Activated CD4-positive, alpha-beta T cell treated with anti-CD3 and anti-CD28 coated beads, Interleukin-2, amount 10 ng/mL, durations not matched to agents 7 days and 5 days (primary cell): Measurements from ENCODE around the gene CCL18. TPM values are rescaled to one million over a fixed set of nuclear protein-coding genes. Genes with fewer than 3 reads are reported as not detected.
"Not testable (repeated sequence)": the region's sequence is repeated elsewhere in the genome, so short reads cannot be mapped to it uniquely, and the experiment has no call there.

Experiments used
- CTCF ChIA-PET: fragments of 350-600 bp; sonication (Branson Sonifier 250); formaldehyde crosslinking; loops from one replicate; lab custom pipeline; 2021; ENCODE audit warnings: antibody characterized with exemption; lab: Charles Lee
- POLR2A ChIA-PET: fragments of 350-600 bp; sonication (Branson Sonifier 250); formaldehyde crosslinking; loops from one replicate; lab custom pipeline; 2021; ENCODE audit warnings: antibody characterized with exemption; lab: Charles Lee
- DNase-seq: peaks from one replicate; pipeline ENCODE4 v3.0.0-alpha.2; 2020
- H3K27ac Mint-ChIP-seq: one replicate; pipeline ENCODE4 v1.8.0; 2021; ENCODE audit warnings: mild to moderate bottlenecking, moderate library complexity, mixed read lengths
- H3K27me3 Mint-ChIP-seq: one replicate; pipeline ENCODE4 v1.8.0; 2021; ENCODE audit warnings: mixed read lengths
- H3K36me3 Mint-ChIP-seq: one replicate; pipeline ENCODE4 v1.8.0; 2021; ENCODE audit warnings: low read depth, mixed read lengths
- H3K4me1 Mint-ChIP-seq: one replicate; pipeline ENCODE4 v1.8.0; 2021; ENCODE audit warnings: mixed read lengths
- H3K4me3 Mint-ChIP-seq: one replicate; pipeline ENCODE4 v1.8.0; 2021; ENCODE audit warnings: mild to moderate bottlenecking, moderate library complexity, mixed read lengths
- H3K9me3 Mint-ChIP-seq: one replicate; pipeline ENCODE4 v1.8.0; 2021; ENCODE audit warnings: mixed read lengths
- total RNA-seq, 2 experiments: library from RNA; stranded (reverse); gene quantifications; one replicate each; pipeline ENCODE4 v1.2.3, GENCODE V29; 2021

Gene CCL18
- total RNA-seq, result not detected

- no peaks in the 10 kb centered on the region for H3K36me3 Mint-ChIP-seq
- H3K27ac Mint-ChIP-seq, result no peak within 1 kb of the TSS
- H3K4me1 Mint-ChIP-seq, result no peaks in the 10 kb centered on the region
- CTCF ChIA-PET, result interaction anchor here (0.5 kb wide), 1 partner anchor 144 kb away, joined by 3 read pairs; no protein-coding TSS in a partner anchor
- no peaks in the 10 kb centered on the region for H3K9me3 Mint-ChIP-seq
- POLR2A ChIA-PET, result no interaction called here
- DNase-seq, result no peak
- peaks cover 29% of the 10 kb centered on the region for H3K27me3 Mint-ChIP-seq
- no peak within 1 kb of the TSS for H3K4me3 Mint-ChIP-seq
These were observed at the start of gene CCL18 for GRCh38 chr17:36063786-36064541. Gene CCL18 (plus strand): TSS chr17:36064272. CDS start chr17:36064343, 71 bp downstream.

- no peak overlapping the region for H3K27ac Mint-ChIP-seq
- no peaks in the 10 kb centered on the region for H3K4me1 Mint-ChIP-seq
- DNase-seq, result no peak
- peaks cover 23% of the 10 kb centered on the region for H3K27me3 Mint-ChIP-seq
- no peaks in the 10 kb centered on the region for H3K9me3 Mint-ChIP-seq
- H3K4me3 Mint-ChIP-seq, result no peak overlapping the region
- CTCF ChIA-PET, result no interaction called here
- POLR2A ChIA-PET, result no interaction called here
- H3K36me3 Mint-ChIP-seq, result no peaks in the 10 kb centered on the region
These were observed 49.1 kb upstream of the CCL18 start for GRCh38 chr17:36014946-36015345.

GRCh38 chr17:36015895-36016294 is 48.2 kb upstream of the CCL18 start:
- H3K4me3 Mint-ChIP-seq, H3K4me1 Mint-ChIP-seq, DNase-seq, H3K27ac Mint-ChIP-seq, POLR2A ChIA-PET, CTCF ChIA-PET, H3K36me3 Mint-ChIP-seq, H3K9me3 Mint-ChIP-seq: not testable (repeated sequence)
- peaks cover 33% of the 10 kb centered on the region for H3K27me3 Mint-ChIP-seq

GRCh38 chr17:36016555-36016954 is 47.5 kb upstream of the CCL18 start:
- H3K27ac Mint-ChIP-seq, result no peak overlapping the region
- no peaks in the 10 kb centered on the region for H3K4me1 Mint-ChIP-seq
- no peak overlapping the region for H3K4me3 Mint-ChIP-seq
- peaks cover 36% of the 10 kb centered on the region for H3K27me3 Mint-ChIP-seq
- no peaks in the 10 kb centered on the region for H3K9me3 Mint-ChIP-seq
- POLR2A ChIA-PET, result no interaction called here
- H3K36me3 Mint-ChIP-seq, result no peaks in the 10 kb centered on the region
- DNase-seq, result no peak
- CTCF ChIA-PET, result no interaction called here

GRCh38 chr17:36017799-36018198 is 46.3 kb upstream of the CCL18 start, which contains the start of gene CCL23:
Gene CCL23 (minus strand): TSS chr17:36017972. CDS start chr17:36017897, 75 bp downstream.
- DNase-seq, result no peak
- Mint-ChIP-seq H3K27me3 (peaks cover 45% of the 10 kb centered on the region), H3K4me3 (no peak within 1 kb of the TSS), H3K9me3 (no peaks in the 10 kb centered on the region), H3K36me3 (no peaks in the 10 kb centered on the region), H3K4me1 (no peaks in the 10 kb centered on the region), H3K27ac (no peak within 1 kb of the TSS)
- CTCF ChIA-PET, result no interaction called here
- POLR2A ChIA-PET, result no interaction called here

GRCh38 chr17:36019423-36019822 is 44.6 kb upstream of the CCL18 start:
- H3K4me1 Mint-ChIP-seq, result no peaks in the 10 kb centered on the region
- ChIA-PET CTCF (interaction anchor here (0.5 kb wide), 1 partner anchor 178 kb away, joined by 3 read pairs; no protein-coding TSS in a partner anchor), POLR2A (no interaction called here)
- H3K36me3 Mint-ChIP-seq, result no peaks in the 10 kb centered on the region
- H3K27me3 Mint-ChIP-seq, result peaks cover 45% of the 10 kb centered on the region
- H3K27ac Mint-ChIP-seq, result no peak overlapping the region
- H3K9me3 Mint-ChIP-seq, result no peaks in the 10 kb centered on the region
- DNase-seq, result no peak
- no peak overlapping the region for H3K4me3 Mint-ChIP-seq

- ChIA-PET CTCF (no interaction called here), POLR2A (no interaction called here)
- Mint-ChIP-seq H3K9me3 (no peaks in the 10 kb centered on the region), H3K36me3 (no peaks in the 10 kb centered on the region), H3K4me1 (no peaks in the 10 kb centered on the region), H3K27me3 (peaks cover 35% of the 10 kb centered on the region), H3K27ac (no peak overlapping the region), H3K4me3 (no peak overlapping the region)
- DNase-seq, result no peak
These were observed 39.8 kb upstream of the CCL18 start for GRCh38 chr17:36024106-36024869.

- ChIA-PET CTCF (interaction anchor here (0.7 kb wide), 1 partner anchor 23 kb away, joined by 3 read pairs; no protein-coding TSS in a partner anchor), POLR2A (no interaction called here)
- Mint-ChIP-seq H3K27ac (no peak overlapping the region), H3K36me3 (no peaks in the 10 kb centered on the region), H3K4me1 (no peaks in the 10 kb centered on the region), H3K9me3 (no peaks in the 10 kb centered on the region), H3K4me3 (no peak overlapping the region), H3K27me3 (peaks cover 20% of the 10 kb centered on the region)
- no peak for DNase-seq
These were observed 36.3 kb upstream of the CCL18 start for GRCh38 chr17:36027761-36028160.

GRCh38 chr17:36030956-36031355 is 33.1 kb upstream of the CCL18 start:
- POLR2A ChIA-PET, result no interaction called here
- H3K27me3 Mint-ChIP-seq, result peaks cover 34% of the 10 kb centered on the region
- DNase-seq, result no peak
- H3K9me3 Mint-ChIP-seq, result no peaks in the 10 kb centered on the region
- H3K27ac Mint-ChIP-seq, result no peak overlapping the region
- H3K4me1 Mint-ChIP-seq, result no peaks in the 10 kb centered on the region
- H3K4me3 Mint-ChIP-seq, result no peak overlapping the region
- CTCF ChIA-PET, result no interaction called here
- no peaks in the 10 kb centered on the region for H3K36me3 Mint-ChIP-seq

GRCh38 chr17:36034127-36034526 is 29.9 kb upstream of the CCL18 start:
- Mint-ChIP-seq H3K36me3 (no peaks in the 10 kb centered on the region), H3K27ac (no peak overlapping the region), H3K4me3 (no peak overlapping the region), H3K27me3 (peaks cover 31% of the 10 kb centered on the region), H3K4me1 (no peaks in the 10 kb centered on the region), H3K9me3 (no peaks in the 10 kb centered on the region)
- ChIA-PET CTCF (no interaction called here), POLR2A (no interaction called here)
- no peak for DNase-seq

GRCh38 chr17:36036235-36036634 is 27.8 kb upstream of the CCL18 start:
- POLR2A ChIA-PET, result no interaction called here
- no peak overlapping the region for H3K4me3 Mint-ChIP-seq
- no peaks in the 10 kb centered on the region for H3K4me1 Mint-ChIP-seq
- no peak for DNase-seq
- no peak overlapping the region for H3K27ac Mint-ChIP-seq
- CTCF ChIA-PET, result no interaction called here
- no peaks in the 10 kb centered on the region for H3K9me3 Mint-ChIP-seq
- no peaks in the 10 kb centered on the region for H3K36me3 Mint-ChIP-seq
- H3K27me3 Mint-ChIP-seq, result peaks cover 19% of the 10 kb centered on the region

- ChIA-PET CTCF (interaction anchor here (1.9 kb wide), 1 partner anchor 17 kb away, joined by 5 read pairs; no protein-coding TSS in a partner anchor), POLR2A (no interaction called here)
- Mint-ChIP-seq H3K36me3 (no peaks in the 10 kb centered on the region), H3K4me3 (no peak overlapping the region), H3K4me1 (no peaks in the 10 kb centered on the region), H3K9me3 (peaks cover 16% of the 10 kb centered on the region), H3K27me3 (peaks cover 42% of the 10 kb centered on the region), H3K27ac (no peak overlapping the region)
- DNase-seq, result no peak
These were observed 16.0 kb upstream of the CCL18 start for GRCh38 chr17:36048066-36048465.

- POLR2A ChIA-PET, result no interaction called here
- Mint-ChIP-seq H3K27ac (no peak overlapping the region), H3K4me3 (no peak overlapping the region), H3K27me3 (peaks cover 46% of the 10 kb centered on the region), H3K4me1 (no peaks in the 10 kb centered on the region), H3K36me3 (no peaks in the 10 kb centered on the region), H3K9me3 (peaks cover 16% of the 10 kb centered on the region)
- no peak for DNase-seq
- CTCF ChIA-PET, result no interaction called here
These were observed 14.4 kb upstream of the CCL18 start for GRCh38 chr17:36049643-36050042.
